HepG2 (cell line): ENCODE data around the gene CTSV. TPM values are rescaled to one million over a fixed set of nuclear protein-coding genes. Genes with fewer than 3 reads are reported as not detected.
"Not testable (repeated sequence)": the region's sequence is repeated elsewhere in the genome, so short reads cannot be mapped to it uniquely, and the experiment has no call there.

Experiments
- ATAC-seq: fragments of 200-7000 bp; cut with Tn5 transposase; 3 replicates; pipeline ENCODE4 v1.9.1; 2020; ENCODE audit warnings: mild to moderate bottlenecking, moderate library complexity
- BruUV-seq: library from RNA; stranded (reverse); fragments of 400-500 nt; replicated peaks from 2 replicates; lab custom pipeline; 2021; lab: Mats Ljungman, UMichigan
- CTCF ChIA-PET: fragments of 300-600 bp; formaldehyde crosslinking; extraction: SDS; loops from one replicate; lab custom pipeline; 2021; ENCODE audit warnings: low total read pairs, inconsistent platforms, low intra/inter-chr PET ratio; lab: Yijun Ruan, JAX
- POLR2A ChIA-PET: fragments of 350-600 bp; sonication (Branson Sonifier 250); formaldehyde crosslinking; loops from one replicate; lab custom pipeline; 2020; ENCODE audit warnings: antibody characterized with exemption, inconsistent platforms; lab: Yijun Ruan, JAX
- DNase-seq: peaks from one replicate; pipeline ENCODE4 v3.0.0-alpha.2; 2015; ENCODE audit warnings: low spot score
- FAIRE-seq: peaks from 3 replicates; lab custom pipeline; 2011; peaks lifted over from hg19 to GRCh38; lab: Jason Lieb, UNC
- H2AFZ ChIP-seq: one replicate; pipeline ENCODE4 v1.6.1; 2011; ENCODE audit warnings: low read length, inconsistent platforms
- H3K27ac ChIP-seq: fragments of 300-600 bp; 3 replicates; pipeline ENCODE4 v1.8.0; 2011; ENCODE audit warnings: mixed run types, mild to moderate bottlenecking, mixed read lengths, low read length, inconsistent platforms; ENCODE audit not compliant: insufficient read depth; ENCODE audit errors: extremely low read length
- H3K27me3 ChIP-seq, 2 experiments: fragments of 200-600 bp in 1 of 2; 2 replicates in 1 of 2; 3 replicates in 1 of 2; pipeline versions ENCODE4 v1.6.0 to v1.8.0; 2011; ENCODE audit warnings: low read length in 2 of 2, mild to moderate bottlenecking in 2 of 2, moderate library complexity in 2 of 2, inconsistent platforms in 1 of 2; ENCODE audit not compliant: insufficient read depth in 2 of 2, control insufficient read depth in 1 of 2
- H3K36me3 ChIP-seq, 2 experiments: fragments of 200-600 bp in 1 of 2; replicated peaks in 1 of 2; 2 replicates in 1 of 2; 3 replicates in 1 of 2; pipeline versions ENCODE4 v1.5.1 to v1.8.0; 2011; ENCODE audit warnings: low read length in 2 of 2, inconsistent platforms in 1 of 2; ENCODE audit not compliant: insufficient read depth in 2 of 2, control insufficient read depth in 1 of 2
- H3K4me1 ChIP-seq: 2 replicates; pipeline ENCODE4 v1.5.1; 2012; ENCODE audit warnings: low read length, inconsistent platforms; ENCODE audit not compliant: insufficient read depth
- H3K4me2 ChIP-seq: 2 replicates; pipeline ENCODE4 v1.6.0; 2011; ENCODE audit warnings: low read depth, low read length, inconsistent platforms
- H3K4me3 ChIP-seq, 3 experiments: fragments of 200-600 bp in 1 of 3; sonication (generic), shearing (Covaris generic) in 1 of 3; replicated peaks in 1 of 3; 2 replicates each; pipeline ENCODE4 v1.5.1; 2011 to 2016; ENCODE audit warnings: low read length in 3 of 3, inconsistent platforms in 2 of 3, low read depth in 2 of 3, mild to moderate bottlenecking in 2 of 3, control low read depth in 1 of 3, mixed read lengths in 1 of 3; ENCODE audit not compliant: insufficient read depth in 1 of 3
- H3K79me2 ChIP-seq: one replicate; pipeline ENCODE4 v1.6.1; 2011; ENCODE audit warnings: low read length, inconsistent platforms; ENCODE audit not compliant: insufficient read depth
- H3K9ac ChIP-seq: 2 replicates; pipeline ENCODE4 v1.6.0; 2011; ENCODE audit warnings: mild to moderate bottlenecking, low read depth, low read length, inconsistent platforms; ENCODE audit not compliant: insufficient read depth
- H3K9me3 ChIP-seq: 2 replicates; pipeline ENCODE4 v1.5.1; 2012; ENCODE audit warnings: mild to moderate bottlenecking, low read length
- H4K20me1 ChIP-seq: 2 replicates; pipeline ENCODE4 v1.6.0; 2011; ENCODE audit warnings: inconsistent platforms, mild to moderate bottlenecking, low read length, moderate library complexity; ENCODE audit not compliant: insufficient read depth
- SCMH1 ChIP-seq: sonication (generic); formaldehyde crosslinking; IDR thresholded peaks from 2 replicates; pipeline ENCODE4 v1.9.0; 2021; ENCODE audit warnings: missing genetic modification reagents, mild to moderate bottlenecking, borderline replicate concordance
- WGBS: methylation state at CpG from one replicate; pipeline ENCODE4 v1.1.6; 2017; ENCODE audit warnings: low lambda C conversion rate; 5-methylcytosine and 5-hydroxymethylcytosine counted together
- in situ Hi-C: cut with HindIII; loops from 2 replicates; pipeline ENCODE4 v1.10.0; 2017; ENCODE audit warnings: low pct_unique_long_range_greater_than_20kb; ENCODE audit not compliant: extremely low pct_ligation_motif_present
- intact Hi-C: fragments of 100-400 bp; cut with micrococcal nuclease; formaldehyde crosslinking; loops from one replicate; pipeline ENCODE4 v1.10.0; 2022; ENCODE audit not compliant: unreplicated experiment
- polyA plus RNA-seq, 8 experiments: library from polyadenylated mRNA; depleted of rRNA in 3 of 8; stranded (reverse) in 7 of 8; unstranded in 1 of 8; fragments of >200 nt; fragmentation: Illumina TruSeq in 4 of 8; extraction: Trizol in 4 of 8; gene quantifications; 2 replicates each; pipeline versions ENCODE4 v1.2.1 to v1.2.3, GENCODE V29; 2011 to 2016; ENCODE audit warnings: low read depth in 4 of 8, missing spikeins in 1 of 8, mixed read lengths in 1 of 8; ENCODE audit not compliant: insufficient read depth in 1 of 8
- total RNA-seq, 5 experiments: library from RNA; depleted of rRNA; stranded (reverse); fragments of >200 nt; fragmentation: Illumina TruSeq; extraction: Trizol; gene quantifications; 2 replicates each; pipeline ENCODE4 v1.2.3, GENCODE V29; 2016; ENCODE audit warnings: low read depth in 1 of 5
- TF ChIP-seq, protein P1 (sequence below), 2 experiments: sonication (generic) in 1 of 2; formaldehyde crosslinking in 1 of 2; IDR thresholded peaks; 2 replicates each; pipeline versions ENCODE4 v1.4.0 to v1.6.1; 2018 to 2020; ENCODE audit warnings: missing genetic modification reagents in 2 of 2, borderline replicate concordance in 1 of 2, low read depth in 1 of 2, mild to moderate bottlenecking in 1 of 2, missing biosample characterization in 1 of 2

CTSV gene
- total and polyA plus RNA-seq, 2 of the 13 experiments (the other 11 are each of a cell fraction or from before 2014, with no cell fraction given) = 10.6 to 12.6 TPM

DNA sequence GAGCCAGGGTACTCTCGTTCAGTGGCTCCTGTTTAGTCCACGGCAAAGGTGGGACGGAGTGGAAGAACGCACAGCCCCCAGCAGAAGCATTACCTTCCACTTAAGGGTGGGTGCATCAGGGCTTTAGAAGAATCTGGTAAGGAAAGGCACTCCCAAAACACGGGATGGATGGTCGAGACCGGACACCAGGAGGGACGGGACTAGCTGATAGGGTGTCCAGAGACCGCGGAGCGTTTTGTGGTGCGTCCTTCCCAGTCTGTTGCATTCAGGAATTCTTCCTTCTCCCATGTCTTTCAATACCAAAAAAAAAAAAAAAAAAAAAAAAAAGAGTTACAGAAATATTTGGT is 545 bp upstream of the CTSV start (continued):
- TF ChIP-seq, protein P1, sequence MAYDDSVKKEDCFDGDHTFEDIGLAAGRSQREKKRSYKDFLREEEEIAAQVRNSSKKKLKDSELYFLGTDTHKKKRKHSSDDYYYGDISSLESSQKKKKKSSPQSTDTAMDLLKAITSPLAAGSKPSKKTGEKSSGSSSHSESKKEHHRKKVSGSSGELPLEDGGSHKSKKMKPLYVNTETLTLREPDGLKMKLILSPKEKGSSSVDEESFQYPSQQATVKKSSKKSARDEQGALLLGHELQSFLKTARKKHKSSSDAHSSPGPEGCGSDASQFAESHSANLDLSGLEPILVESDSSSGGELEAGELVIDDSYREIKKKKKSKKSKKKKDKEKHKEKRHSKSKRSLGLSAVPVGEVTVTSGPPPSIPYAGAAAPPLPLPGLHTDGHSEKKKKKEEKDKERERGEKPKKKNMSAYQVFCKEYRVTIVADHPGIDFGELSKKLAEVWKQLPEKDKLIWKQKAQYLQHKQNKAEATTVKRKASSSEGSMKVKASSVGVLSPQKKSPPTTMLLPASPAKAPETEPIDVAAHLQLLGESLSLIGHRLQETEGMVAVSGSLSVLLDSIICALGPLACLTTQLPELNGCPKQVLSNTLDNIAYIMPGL (CRISPR knock-in tag; IDR thresholded peaks at IDR 0.05; ENCODE audit: borderline replicate concordance in 1 of 2, low read depth in 1 of 2) = 0 out of 4 replicates have a peak, but pooled peaks have one; percentile 6
- TF ChIP-seq SCMH1 (CRISPR knock-in tag) = no peak
- TF ChIP-seq, all 625 proteins: peak for 10

DNA sequence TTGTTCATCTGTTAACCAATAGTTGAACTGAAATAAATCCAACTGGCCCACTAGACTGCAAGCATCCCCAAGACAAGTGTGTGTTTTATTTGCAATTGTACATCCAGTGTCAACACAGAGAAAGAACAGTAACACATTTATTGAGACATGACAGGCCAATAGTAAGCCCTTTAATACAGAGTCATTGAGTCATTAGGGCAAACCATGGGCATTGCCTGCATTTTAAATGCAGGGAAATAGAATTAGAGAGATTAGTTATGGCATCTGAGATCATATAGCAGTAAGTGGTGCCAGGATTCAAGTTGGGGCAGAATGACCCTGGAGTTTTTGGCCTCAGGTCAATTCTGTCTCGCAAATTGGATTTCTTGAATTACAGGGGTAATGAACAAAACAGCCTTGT is 15.4 kb downstream of the CTSV start:
- intact Hi-C loops, H3K4me3 ChIP-seq, H3K9ac ChIP-seq, CTCF ChIA-PET, in situ Hi-C loops, H4K20me1 ChIP-seq, POLR2A ChIA-PET, DNase-seq, H3K9me3 ChIP-seq, H3K36me3 ChIP-seq, H3K27me3 ChIP-seq, H3K27ac ChIP-seq, BruUV-seq, H3K79me2 ChIP-seq, H3K4me1 ChIP-seq, FAIRE-seq, H3K4me2 ChIP-seq, ATAC-seq, H2AFZ ChIP-seq: not testable (repeated sequence)
- 57% methylated on average over 1 of the region's 1 CpG for WGBS
